COLO668 (cell line): ENCODE measurements around the gene ZNF628.

ENCODE experiments used
- DNase-seq: peaks from one replicate; lab custom pipeline; 2025; ENCODE audit not compliant: unreplicated experiment; lab: John Stamatoyannopoulos, UW

ZNF628 gene

GRCh38 chr19:55527197-55528029 lies 51.0 kb downstream of the ZNF628 start:
- DNase-seq, result no peak

- DNase-seq, result peak; percentile 69
Measured at GRCh38 chr19:55528030-55528803, 51.8 kb downstream of the ZNF628 start.

- DNase-seq, result no peak
Measured at GRCh38 chr19:55529636-55530234, 53.3 kb downstream of the ZNF628 start.

- no peak for DNase-seq
Measured at GRCh38 chr19:55530996-55531395, 54.6 kb downstream of the ZNF628 start.
